Measurements from ENCODE around the gene OR5M8. TPM values are rescaled to one million over a fixed set of nuclear protein-coding genes. Genes with fewer than 3 reads are reported as not detected.

Gene OR5M8
- total and polyA plus RNA-seq, 2 donors from 2014 or later, result not detected

- DNase-seq, result peak in 2 of 5 donors; percentile 1 to 7
- Histone ChIP-seq H3K36me3 (ENCODE audit: control insufficient read depth in 2 of 3, insufficient read depth in 3 of 3, low read length in 3 of 3) (no peaks in the 10 kb centered on the region), H3K27me3 (ENCODE audit: control insufficient read depth, insufficient read depth, low read length) (no peaks in the 10 kb centered on the region), H3K4me1 (ENCODE audit: control insufficient read depth in 2 of 3, insufficient read depth in 2 of 3, low read depth in 1 of 3, low read length in 3 of 3) (no peaks in the 10 kb centered on the region), H3K27ac (ENCODE audit: low read depth in 2 of 2, low read length in 2 of 2) (no peak overlapping the region), H3K4me3 (ENCODE audit: low read length in 3 of 3) (no peak overlapping the region), H3K9ac (ENCODE audit: low read length in 3 of 3) (no peak overlapping the region), H3K9me3 (ENCODE audit: control insufficient read depth in 2 of 3, insufficient read depth in 1 of 3, low read length in 3 of 3) (no peaks in the 10 kb centered on the region)
- no peak for TF ChIP-seq CTCF (IDR thresholded peaks at IDR 0.05; ENCODE audit: borderline replicate concordance, extremely low read depth, insufficient read depth)
- intact Hi-C loops (cut with DNase I), result no loop called here
- FAIRE-seq, result peak; percentile 33
Measured at GRCh38 chr11:56457076-56457475, 34.1 kb downstream of the OR5M8 start.

- Histone ChIP-seq H3K4me1 (ENCODE audit: control insufficient read depth in 2 of 3, insufficient read depth in 2 of 3, low read depth in 1 of 3, low read length in 3 of 3) (no peaks in the 10 kb centered on the region), H3K36me3 (ENCODE audit: control insufficient read depth in 2 of 3, insufficient read depth in 3 of 3, low read length in 3 of 3) (no peaks in the 10 kb centered on the region), H3K27me3 (ENCODE audit: control insufficient read depth, insufficient read depth, low read length) (no peaks in the 10 kb centered on the region), H3K9ac (ENCODE audit: low read length in 3 of 3) (no peak overlapping the region), H3K4me3 (ENCODE audit: low read length in 3 of 3) (no peak overlapping the region), H3K9me3 (ENCODE audit: control insufficient read depth in 2 of 3, insufficient read depth in 1 of 3, low read length in 3 of 3) (no peaks in the 10 kb centered on the region), H3K27ac (ENCODE audit: low read depth in 2 of 2, low read length in 2 of 2) (no peak overlapping the region)
- DNase-seq (no peak), FAIRE-seq (no peak)
- intact Hi-C loops (cut with DNase I), result no loop called here
- no peak for TF ChIP-seq CTCF (IDR thresholded peaks at IDR 0.05; ENCODE audit: borderline replicate concordance, extremely low read depth, insufficient read depth)
Measured at GRCh38 chr11:56453521-56453920, 37.6 kb downstream of the OR5M8 start.

Other genes starting within 250 kb of the OR5M8 start
- gene OR5T3, start 239.1 kb downstream of the OR5M8 start, total RNA-seq, result not detected
- gene OR5T3, start 239.1 kb downstream of the OR5M8 start, polyA plus RNA-seq (ENCODE audit: insufficient read depth, low read depth, low replicate concordance), result not detected
- gene OR5T1, start 217.2 kb downstream of the OR5M8 start, total RNA-seq, result not detected
- not detected for gene OR5T1, start 217.2 kb downstream of the OR5M8 start, polyA plus RNA-seq (ENCODE audit: insufficient read depth, low read depth, low replicate concordance)
- not detected for gene OR8H1, start 199.1 kb downstream of the OR5M8 start, total RNA-seq
- gene OR8H1, start 199.1 kb downstream of the OR5M8 start, polyA plus RNA-seq (ENCODE audit: insufficient read depth, low read depth, low replicate concordance), result not detected
- gene OR8K3, start 176.2 kb downstream of the OR5M8 start, total RNA-seq, result not detected
- gene OR8K3, start 176.2 kb downstream of the OR5M8 start, polyA plus RNA-seq (ENCODE audit: insufficient read depth, low read depth, low replicate concordance), result not detected
- not detected for gene OR8K1, start 145.3 kb downstream of the OR5M8 start, total RNA-seq
- gene OR8K1, start 145.3 kb downstream of the OR5M8 start, polyA plus RNA-seq (ENCODE audit: insufficient read depth, low read depth, low replicate concordance), result not detected
- not detected for gene OR8J1, start 137.1 kb downstream of the OR5M8 start, total RNA-seq
- not detected for gene OR8J1, start 137.1 kb downstream of the OR5M8 start, polyA plus RNA-seq (ENCODE audit: insufficient read depth, low read depth, low replicate concordance)
- not detected for gene OR8U1, start 115.7 kb downstream of the OR5M8 start, total RNA-seq
- gene OR8U1, start 115.7 kb downstream of the OR5M8 start, polyA plus RNA-seq (ENCODE audit: insufficient read depth, low read depth, low replicate concordance), result not detected
- not detected for gene OR5AL1, start 78.7 kb downstream of the OR5M8 start, total RNA-seq
- not detected for gene OR5AL1, start 78.7 kb downstream of the OR5M8 start, polyA plus RNA-seq (ENCODE audit: insufficient read depth, low read depth, low replicate concordance)
- not detected for gene OR5M3, start 18.0 kb downstream of the OR5M8 start, total RNA-seq
- gene OR5M3, start 18.0 kb downstream of the OR5M8 start, polyA plus RNA-seq (ENCODE audit: insufficient read depth, low read depth, low replicate concordance), result not detected
- gene OR5M11, start 51.9 kb upstream of the OR5M8 start, total RNA-seq, result not detected
- not detected for gene OR5M11, start 51.9 kb upstream of the OR5M8 start, polyA plus RNA-seq (ENCODE audit: insufficient read depth, low read depth, low replicate concordance)
- not detected for gene OR5M10, start 86.4 kb upstream of the OR5M8 start, total RNA-seq
- not detected for gene OR5M10, start 86.4 kb upstream of the OR5M8 start, polyA plus RNA-seq (ENCODE audit: insufficient read depth, low read depth, low replicate concordance)
- not detected for gene OR5M1, start 123.5 kb upstream of the OR5M8 start, total RNA-seq
- not detected for gene OR5M1, start 123.5 kb upstream of the OR5M8 start, polyA plus RNA-seq (ENCODE audit: insufficient read depth, low read depth, low replicate concordance)
- gene OR5AP2, start 151.1 kb upstream of the OR5M8 start, total RNA-seq, result not detected
- gene OR5AP2, start 151.1 kb upstream of the OR5M8 start, polyA plus RNA-seq (ENCODE audit: insufficient read depth, low read depth, low replicate concordance), result not detected
- gene OR5AR1, start 172.3 kb upstream of the OR5M8 start, total RNA-seq, result not detected
- not detected for gene OR5AR1, start 172.3 kb upstream of the OR5M8 start, polyA plus RNA-seq (ENCODE audit: insufficient read depth, low read depth, low replicate concordance)
- gene OR9G1, start 207.7 kb upstream of the OR5M8 start, total RNA-seq, result not detected
- not detected for gene OR9G1, start 207.7 kb upstream of the OR5M8 start, polyA plus RNA-seq (ENCODE audit: insufficient read depth, low read depth, low replicate concordance)